Glomerular endothelial cell (primary cell): ENCODE data around the gene ASTN1. TPM values are rescaled to one million over a fixed set of nuclear protein-coding genes. Genes with fewer than 3 reads are reported as not detected.

Source experiments
- DNase-seq: peaks from one replicate; pipeline ENCODE4 v3.0.0-alpha.2; 2011; ENCODE audit warnings: low read depth, low spot score; ENCODE audit errors: extremely low read depth
- total RNA-seq: library from RNA; depleted of rRNA; stranded (reverse); fragments of >200 nt; gene quantifications from 2 replicates; pipeline ENCODE4 v1.2.3, GENCODE V29; 2015

The ASTN1 gene
- total RNA-seq, 1 donor from 2014 or later = not detected

- DNase-seq = no peak
These were observed 167.9 kb downstream of the ASTN1 start for GRCh38 chr1:176996456-176997090.

GRCh38 chr1:176994931-176995596 is 169.4 kb downstream of the ASTN1 start:
- DNase-seq = no peak

GRCh38 chr1:176993587-176993986 is 170.9 kb downstream of the ASTN1 start:
- DNase-seq = no peak

- DNase-seq = no peak
These were observed 174.8 kb downstream of the ASTN1 start for GRCh38 chr1:176989754-176990153.

GRCh38 chr1:176989023-176989422 is 175.5 kb downstream of the ASTN1 start:
- DNase-seq = no peak

GRCh38 chr1:176987016-176987415 is 177.5 kb downstream of the ASTN1 start:
- no peak for DNase-seq

- no peak for DNase-seq
These were observed 180.8 kb downstream of the ASTN1 start for GRCh38 chr1:176983731-176984130.

- DNase-seq = no peak
These were observed 187.7 kb downstream of the ASTN1 start for GRCh38 chr1:176976771-176977170.

- no peak for DNase-seq
These were observed 188.3 kb downstream of the ASTN1 start for GRCh38 chr1:176976225-176976624.

- no peak for DNase-seq
These were observed 199.8 kb downstream of the ASTN1 start for GRCh38 chr1:176964687-176965086.

GRCh38 chr1:176963181-176963580 is 201.3 kb downstream of the ASTN1 start:
- DNase-seq = no peak

GRCh38 chr1:176961678-176962077 is 202.8 kb downstream of the ASTN1 start:
- no peak for DNase-seq

GRCh38 chr1:176959191-176959820 is 205.2 kb downstream of the ASTN1 start:
- no peak for DNase-seq

- no peak for DNase-seq
These were observed 206.9 kb downstream of the ASTN1 start for GRCh38 chr1:176957603-176958002.

GRCh38 chr1:176954242-176954641 is 210.3 kb downstream of the ASTN1 start:
- no peak for DNase-seq

- DNase-seq = no peak
These were observed 213.7 kb downstream of the ASTN1 start for GRCh38 chr1:176950736-176951324.

- DNase-seq = no peak
These were observed 215.4 kb downstream of the ASTN1 start for GRCh38 chr1:176949033-176949662.

GRCh38 chr1:176944606-176945005 is 219.9 kb downstream of the ASTN1 start:
- DNase-seq = no peak

GRCh38 chr1:176943783-176944182 is 220.7 kb downstream of the ASTN1 start:
- no peak for DNase-seq

GRCh38 chr1:176942346-176942745 is 222.2 kb downstream of the ASTN1 start:
- DNase-seq = no peak

- DNase-seq = no peak
These were observed 224.5 kb downstream of the ASTN1 start for GRCh38 chr1:176939993-176940392.
